WTC11 (cell line): ENCODE measurements around the gene CYP4Z1. TPM values are rescaled to one million over a fixed set of nuclear protein-coding genes. Genes with fewer than 3 reads are reported as not detected.
"Not testable (repeated sequence)": the region's sequence is repeated elsewhere in the genome, so short reads cannot be mapped to it uniquely, and the experiment has no call there.

Source experiments
- ATAC-seq: fragments of 200-7000 bp; cut with Tn5 transposase; 2 replicates; pipeline ENCODE4 v1.10.0; 2021; ENCODE audit warnings: mild to moderate bottlenecking, moderate library complexity
- CTCF ChIA-PET: fragments of 300-600 bp; sonication (Branson Sonifier 250); formaldehyde crosslinking; loops from one replicate; lab custom pipeline; 2021; ENCODE audit warnings: antibody characterized with exemption; lab: Charles Lee
- POLR2A ChIA-PET: fragments of 350-600 bp; sonication (Branson Sonifier 250); formaldehyde crosslinking; loops from one replicate; lab custom pipeline; 2021; ENCODE audit warnings: antibody characterized with exemption; lab: Charles Lee
- DNase-seq: peaks from one replicate; pipeline ENCODE4 v3.0.0; 2021; ENCODE audit warnings: low spot score
- H3K27ac Mint-ChIP-seq: 2 replicates; pipeline ENCODE4 v1.8.0; 2021; ENCODE audit warnings: mixed read lengths
- H3K27me3 Mint-ChIP-seq: 2 replicates; pipeline ENCODE4 v1.8.0; 2021; ENCODE audit warnings: low read depth, mild to moderate bottlenecking, moderate library complexity, mixed read lengths
- H3K36me3 Mint-ChIP-seq: 2 replicates; pipeline ENCODE4 v1.8.0; 2021; ENCODE audit warnings: mixed read lengths
- H3K4me1 Mint-ChIP-seq: 2 replicates; pipeline ENCODE4 v1.8.0; 2022; ENCODE audit warnings: mixed read lengths
- H3K4me3 Mint-ChIP-seq: 2 replicates; pipeline ENCODE4 v1.8.0; 2021; ENCODE audit warnings: mild to moderate bottlenecking, moderate library complexity, mixed read lengths
- H3K9me3 Mint-ChIP-seq: 2 replicates; pipeline ENCODE4 v1.8.0; 2021; ENCODE audit warnings: mixed read lengths
- CREM ChIP-seq: sonication (generic); formaldehyde crosslinking; IDR thresholded peaks from 2 replicates; pipeline ENCODE4 v1.8.1; 2022; ENCODE audit warnings: mild to moderate bottlenecking, missing genetic modification reagents, moderate library complexity
- ETV6 ChIP-seq: sonication (generic); formaldehyde crosslinking; IDR thresholded peaks from 2 replicates; pipeline ENCODE4 v1.8.1; 2022; ENCODE audit warnings: mild to moderate bottlenecking, missing genetic modification reagents
- FOXJ3 ChIP-seq: sonication (generic); formaldehyde crosslinking; IDR thresholded peaks from 2 replicates; pipeline ENCODE4 v1.9.0; 2021; ENCODE audit warnings: missing genetic modification reagents, mild to moderate bottlenecking, borderline replicate concordance
- FOXK1 ChIP-seq: sonication (generic); formaldehyde crosslinking; IDR thresholded peaks from 2 replicates; pipeline ENCODE4 v1.8.0; 2022; ENCODE audit warnings: mild to moderate bottlenecking, moderate library complexity, missing genetic modification reagents
- RELA ChIP-seq: sonication (generic); formaldehyde crosslinking; IDR thresholded peaks from 2 replicates; pipeline ENCODE4 v1.8.1; 2022; ENCODE audit warnings: missing genetic modification reagents, mild to moderate bottlenecking, borderline replicate concordance
- TCF7 ChIP-seq: sonication (generic); formaldehyde crosslinking; IDR thresholded peaks from 2 replicates; pipeline ENCODE4 v1.8.0; 2022; ENCODE audit warnings: mild to moderate bottlenecking, low read depth, missing genetic modification reagents, moderate library complexity
- TEAD4 ChIP-seq: sonication (generic); formaldehyde crosslinking; IDR thresholded peaks from 2 replicates; pipeline ENCODE4 v1.8.0; 2022; ENCODE audit warnings: mild to moderate bottlenecking, missing genetic modification reagents
- ZNF121 ChIP-seq: sonication (generic); formaldehyde crosslinking; IDR thresholded peaks from 2 replicates; pipeline ENCODE4 v1.8.0; 2023; ENCODE audit warnings: missing genetic modification reagents
- ZNF423 ChIP-seq: fragments of 250-450 bp; sonication (Bioruptor Pico); IDR thresholded peaks from 2 replicates; pipeline ENCODE4 v2.1.2; 2022; ENCODE audit warnings: mild to moderate bottlenecking, moderate library complexity
- total RNA-seq: library from RNA; stranded (reverse); gene quantifications from 3 replicates; pipeline ENCODE4 v1.2.3, GENCODE V29; 2021
- TF ChIP-seq, protein P1 (sequence below): sonication (generic); formaldehyde crosslinking; IDR thresholded peaks from 2 replicates; pipeline ENCODE4 v1.8.0; 2022; ENCODE audit warnings: mild to moderate bottlenecking, missing genetic modification reagents
- TF ChIP-seq, protein P2 (sequence below): sonication (generic); formaldehyde crosslinking; IDR thresholded peaks from 2 replicates; pipeline ENCODE4 v1.8.0; 2023; ENCODE audit warnings: mild to moderate bottlenecking, missing genetic modification reagents
- TF ChIP-seq, protein P3 (sequence below): sonication (generic); formaldehyde crosslinking; IDR thresholded peaks from 2 replicates; pipeline ENCODE4 v1.8.1; 2022; ENCODE audit warnings: low read depth, mild to moderate bottlenecking, moderate library complexity, missing genetic modification reagents, borderline replicate concordance

The CYP4Z1 gene
- total RNA-seq, 1 experiment from 2014 or later: not detected

DNA sequence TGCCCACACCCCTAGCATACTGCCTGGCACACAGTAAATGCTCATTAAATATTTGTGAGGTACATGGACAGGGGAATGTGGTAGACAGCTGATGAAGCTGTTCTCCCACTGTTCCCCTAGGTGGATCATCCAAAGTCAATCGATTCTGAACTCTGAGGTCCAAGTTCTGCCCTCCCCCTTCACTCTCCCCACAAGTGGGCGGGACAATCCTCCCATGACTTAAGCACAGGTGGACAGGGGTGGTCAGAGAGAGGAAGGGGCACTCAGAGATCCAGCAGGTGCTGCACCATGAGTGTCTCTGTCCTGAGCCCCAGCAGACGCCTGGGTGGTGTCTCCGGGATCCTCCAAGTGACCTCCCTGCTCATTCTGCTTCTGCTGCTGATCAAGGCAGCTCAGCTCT, 70.2 kb downstream of the CYP4Z1 start, which contains the start of gene CYP4A22:
Gene CYP4A22 (plus strand): TSS at position 244 of the 400 bp plus-strand sequence. CDS start 45 bp downstream, at position 289.
- no peak for DNase-seq
- H3K4me1 Mint-ChIP-seq: no peaks in the 10 kb centered on the region

DNA sequence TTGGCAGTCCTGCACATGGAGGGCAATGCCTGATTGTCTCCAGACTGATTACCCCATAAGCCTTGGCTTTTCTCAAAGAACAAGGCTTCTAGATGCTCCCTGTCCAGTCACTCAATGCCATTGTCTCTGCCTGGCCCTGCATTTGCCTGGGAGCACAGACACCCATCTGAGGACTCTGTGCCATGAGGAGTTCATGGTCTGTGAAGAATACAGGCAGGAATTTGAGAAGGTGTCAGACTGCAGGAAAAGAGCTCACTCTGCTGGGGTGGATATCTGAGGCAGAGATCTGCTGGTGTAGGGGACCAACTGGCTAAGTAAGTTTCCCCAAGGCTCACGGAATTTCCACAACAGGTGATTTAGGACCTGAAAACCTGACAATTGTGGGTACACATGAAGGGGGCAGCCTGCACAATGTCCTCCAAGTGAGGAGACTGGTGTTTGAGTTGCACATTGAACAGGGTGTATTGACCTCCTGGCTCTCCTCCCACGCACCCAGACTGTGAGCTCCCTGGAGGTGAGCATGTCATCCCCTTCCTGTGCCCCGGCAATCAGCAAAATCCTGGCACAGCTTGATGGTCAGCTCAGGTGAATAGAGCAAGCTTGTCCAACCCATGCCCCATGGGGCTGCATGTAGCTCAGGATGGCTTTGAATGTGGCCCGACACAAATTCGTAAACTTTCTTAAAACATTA, 71.0 kb downstream of the CYP4Z1 start:
- no peak for ATAC-seq
- no peak for TF ChIP-seq ZNF121 (CRISPR knock-in tag)
- TF ChIP-seq FOXK1 (CRISPR knock-in tag): no peak
- no peak for TF ChIP-seq TEAD4 (CRISPR knock-in tag)
- no peak for TF ChIP-seq ZNF423 (CRISPR knock-in tag)
- no peak for TF ChIP-seq FOXJ3 (CRISPR knock-in tag)
- TF ChIP-seq, protein P1, sequence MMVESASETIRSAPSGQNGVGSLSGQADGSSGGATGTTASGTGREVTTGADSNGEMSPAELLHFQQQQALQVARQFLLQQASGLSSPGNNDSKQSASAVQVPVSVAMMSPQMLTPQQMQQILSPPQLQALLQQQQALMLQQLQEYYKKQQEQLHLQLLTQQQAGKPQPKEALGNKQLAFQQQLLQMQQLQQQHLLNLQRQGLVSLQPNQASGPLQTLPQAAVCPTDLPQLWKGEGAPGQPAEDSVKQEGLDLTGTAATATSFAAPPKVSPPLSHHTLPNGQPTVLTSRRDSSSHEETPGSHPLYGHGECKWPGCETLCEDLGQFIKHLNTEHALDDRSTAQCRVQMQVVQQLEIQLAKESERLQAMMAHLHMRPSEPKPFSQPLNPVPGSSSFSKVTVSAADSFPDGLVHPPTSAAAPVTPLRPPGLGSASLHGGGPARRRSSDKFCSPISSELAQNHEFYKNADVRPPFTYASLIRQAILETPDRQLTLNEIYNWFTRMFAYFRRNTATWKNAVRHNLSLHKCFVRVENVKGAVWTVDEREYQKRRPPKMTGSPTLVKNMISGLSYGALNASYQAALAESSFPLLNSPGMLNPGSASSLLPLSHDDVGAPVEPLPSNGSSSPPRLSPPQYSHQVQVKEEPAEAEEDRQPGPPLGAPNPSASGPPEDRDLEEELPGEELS (CRISPR knock-in tag): no peak
- TF ChIP-seq ETV6: no peak
- TF ChIP-seq, protein P2, sequence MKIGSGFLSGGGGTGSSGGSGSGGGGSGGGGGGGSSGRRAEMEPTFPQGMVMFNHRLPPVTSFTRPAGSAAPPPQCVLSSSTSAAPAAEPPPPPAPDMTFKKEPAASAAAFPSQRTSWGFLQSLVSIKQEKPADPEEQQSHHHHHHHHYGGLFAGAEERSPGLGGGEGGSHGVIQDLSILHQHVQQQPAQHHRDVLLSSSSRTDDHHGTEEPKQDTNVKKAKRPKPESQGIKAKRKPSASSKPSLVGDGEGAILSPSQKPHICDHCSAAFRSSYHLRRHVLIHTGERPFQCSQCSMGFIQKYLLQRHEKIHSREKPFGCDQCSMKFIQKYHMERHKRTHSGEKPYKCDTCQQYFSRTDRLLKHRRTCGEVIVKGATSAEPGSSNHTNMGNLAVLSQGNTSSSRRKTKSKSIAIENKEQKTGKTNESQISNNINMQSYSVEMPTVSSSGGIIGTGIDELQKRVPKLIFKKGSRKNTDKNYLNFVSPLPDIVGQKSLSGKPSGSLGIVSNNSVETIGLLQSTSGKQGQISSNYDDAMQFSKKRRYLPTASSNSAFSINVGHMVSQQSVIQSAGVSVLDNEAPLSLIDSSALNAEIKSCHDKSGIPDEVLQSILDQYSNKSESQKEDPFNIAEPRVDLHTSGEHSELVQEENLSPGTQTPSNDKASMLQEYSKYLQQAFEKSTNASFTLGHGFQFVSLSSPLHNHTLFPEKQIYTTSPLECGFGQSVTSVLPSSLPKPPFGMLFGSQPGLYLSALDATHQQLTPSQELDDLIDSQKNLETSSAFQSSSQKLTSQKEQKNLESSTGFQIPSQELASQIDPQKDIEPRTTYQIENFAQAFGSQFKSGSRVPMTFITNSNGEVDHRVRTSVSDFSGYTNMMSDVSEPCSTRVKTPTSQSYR (CRISPR knock-in tag): no peak
- no peak for TF ChIP-seq TCF7 (CRISPR knock-in tag)
- no peak for TF ChIP-seq CREM (CRISPR knock-in tag)
- TF ChIP-seq, all 79 proteins: peak for 0
- H3K9me3 Mint-ChIP-seq: peaks cover 1% of the 10 kb centered on the region
- peaks cover 64% of the 10 kb centered on the region for H3K27me3 Mint-ChIP-seq
- H3K4me3 Mint-ChIP-seq: no peak overlapping the region
- no peak for DNase-seq
- no peaks in the 10 kb centered on the region for H3K4me1 Mint-ChIP-seq
- H3K27ac Mint-ChIP-seq: no peak overlapping the region
- H3K36me3 Mint-ChIP-seq: no peaks in the 10 kb centered on the region
- CTCF ChIA-PET: interaction anchor here (1.1 to 1.3 kb wide), 2 partner anchors 25 to 41 kb away, joined by 3 read pairs; no protein-coding TSS in a partner anchor
- POLR2A ChIA-PET: no interaction called here

More for the DNA sequence above, 70.2 kb downstream of the CYP4Z1 start, which contains the start of gene CYP4A22:
- TF ChIP-seq, protein P3, sequence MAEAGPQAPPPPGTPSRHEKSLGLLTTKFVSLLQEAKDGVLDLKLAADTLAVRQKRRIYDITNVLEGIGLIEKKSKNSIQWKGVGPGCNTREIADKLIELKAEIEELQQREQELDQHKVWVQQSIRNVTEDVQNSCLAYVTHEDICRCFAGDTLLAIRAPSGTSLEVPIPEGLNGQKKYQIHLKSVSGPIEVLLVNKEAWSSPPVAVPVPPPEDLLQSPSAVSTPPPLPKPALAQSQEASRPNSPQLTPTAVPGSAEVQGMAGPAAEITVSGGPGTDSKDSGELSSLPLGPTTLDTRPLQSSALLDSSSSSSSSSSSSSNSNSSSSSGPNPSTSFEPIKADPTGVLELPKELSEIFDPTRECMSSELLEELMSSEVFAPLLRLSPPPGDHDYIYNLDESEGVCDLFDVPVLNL (CRISPR knock-in tag): no peak
- TF ChIP-seq RELA (CRISPR knock-in tag): no peak
- TF ChIP-seq, all 79 proteins: peak for 0
- H3K36me3 Mint-ChIP-seq: no peaks in the 10 kb centered on the region
- H3K4me3 Mint-ChIP-seq: no peak within 1 kb of the TSS
- peaks cover 6% of the 10 kb centered on the region for H3K9me3 Mint-ChIP-seq
- H3K27me3 Mint-ChIP-seq: peaks cover 70% of the 10 kb centered on the region
- ChIA-PET POLR2A (no interaction called here), CTCF (no interaction called here)
- ATAC-seq: no peak; the same call in 1 of the 2 replicates
- H3K27ac Mint-ChIP-seq: no peak within 1 kb of the TSS

DNA sequence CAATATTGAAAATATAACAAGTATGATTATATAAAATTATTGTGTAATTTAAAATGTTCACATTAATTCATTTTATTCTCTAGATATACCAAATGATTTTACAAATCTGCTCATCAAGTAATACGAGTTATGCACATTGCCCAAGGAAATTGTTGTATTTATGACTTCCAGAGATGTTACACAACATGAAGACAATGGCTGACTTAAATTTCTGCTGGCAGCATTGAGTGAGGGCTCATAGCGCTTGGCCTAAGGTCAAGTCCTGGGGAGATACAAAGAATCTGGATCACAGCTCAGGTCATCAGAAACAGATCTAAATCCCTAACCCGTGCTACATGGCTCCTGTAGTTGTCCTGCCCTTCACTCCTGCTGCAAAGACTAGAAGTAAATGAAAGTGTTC, 73.3 kb downstream of the CYP4Z1 start:
- DNase-seq, ATAC-seq, CTCF ChIA-PET, H3K4me1 Mint-ChIP-seq, POLR2A ChIA-PET, H3K9me3 Mint-ChIP-seq, H3K27ac Mint-ChIP-seq, H3K4me3 Mint-ChIP-seq, H3K36me3 Mint-ChIP-seq: not testable (repeated sequence)
- H3K27me3 Mint-ChIP-seq: peaks cover 41% of the 10 kb centered on the region

DNA sequence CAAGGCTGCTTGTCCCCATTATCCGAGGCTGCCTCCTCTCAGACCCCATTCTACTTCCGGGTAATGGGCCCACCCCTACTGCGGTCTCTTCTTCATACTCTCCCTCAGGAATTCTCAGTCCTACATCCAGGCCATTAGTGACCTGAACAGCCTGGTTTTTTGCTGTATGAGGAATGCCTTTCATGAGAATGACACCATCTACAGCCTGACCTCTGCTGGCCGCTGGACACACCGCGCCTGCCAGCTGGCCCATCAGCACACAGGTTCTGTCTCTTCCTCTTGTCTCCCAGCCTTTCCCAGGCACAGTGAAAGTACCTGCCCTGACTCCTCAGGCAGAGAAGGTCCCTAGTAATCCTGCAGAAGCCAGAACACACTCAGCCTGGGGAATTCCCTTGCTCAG, 76.6 kb downstream of the CYP4Z1 start:
- H3K4me3 Mint-ChIP-seq, H3K9me3 Mint-ChIP-seq, CTCF ChIA-PET, POLR2A ChIA-PET, H3K36me3 Mint-ChIP-seq, H3K27ac Mint-ChIP-seq, H3K4me1 Mint-ChIP-seq: not testable (repeated sequence)
- H3K27me3 Mint-ChIP-seq: peaks cover 14% of the 10 kb centered on the region
- ATAC-seq (peak; percentile 91), DNase-seq (peak; percentile 51)

DNA sequence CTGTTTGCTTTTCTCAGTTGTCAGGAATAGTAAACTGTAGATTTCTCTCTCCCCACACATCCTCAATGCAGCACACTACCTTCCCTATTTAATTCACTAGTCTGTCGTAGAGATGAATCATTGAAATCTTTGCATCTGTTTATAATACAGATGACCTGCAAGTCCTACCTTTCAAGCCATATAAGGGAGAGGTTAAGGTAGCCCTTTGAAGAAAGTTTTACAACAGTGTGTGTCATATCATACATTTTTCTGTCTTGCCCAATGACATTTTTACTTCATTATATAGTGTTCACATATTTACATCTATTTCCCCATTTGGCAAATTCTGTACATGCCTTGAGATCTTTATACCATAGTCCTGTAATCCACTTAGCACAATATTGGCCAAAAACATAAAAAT, 79.5 kb downstream of the CYP4Z1 start:
- H3K9me3 Mint-ChIP-seq, POLR2A ChIA-PET, ATAC-seq, H3K4me3 Mint-ChIP-seq, DNase-seq, H3K27ac Mint-ChIP-seq, H3K36me3 Mint-ChIP-seq, H3K4me1 Mint-ChIP-seq, H3K27me3 Mint-ChIP-seq: not testable (repeated sequence)
- CTCF ChIA-PET: interaction anchor here (0.8 to 1.2 kb wide), 3 partner anchors 29 to 47 kb away, joined by 3 to 8 read pairs (median 3); no protein-coding TSS in a partner anchor
